T-helper 1 cell treated with Interleukin-12 subunit alpha and Interleukin-12 subunit beta and Interleukin-4 antibody, amounts not matched to agents 30 ng/mL and 1 ng/mL, for 36 hours (primary cell): ENCODE results near the gene ABCA9. TPM values are rescaled to one million over a fixed set of nuclear protein-coding genes. Genes with fewer than 3 reads are reported as not detected.

Source experiments
- intact Hi-C: fragments of 100-400 bp; cut with micrococcal nuclease; formaldehyde crosslinking; loops from one replicate; pipeline ENCODE4 v1.15.1; 2024
- total RNA-seq: library from RNA; stranded (reverse); gene quantifications from 2 replicates; pipeline ENCODE4 v1.2.3, GENCODE V29; 2022

ABCA9 gene
- total RNA-seq, 1 donor from 2014 or later: 0.54 TPM

DNA sequence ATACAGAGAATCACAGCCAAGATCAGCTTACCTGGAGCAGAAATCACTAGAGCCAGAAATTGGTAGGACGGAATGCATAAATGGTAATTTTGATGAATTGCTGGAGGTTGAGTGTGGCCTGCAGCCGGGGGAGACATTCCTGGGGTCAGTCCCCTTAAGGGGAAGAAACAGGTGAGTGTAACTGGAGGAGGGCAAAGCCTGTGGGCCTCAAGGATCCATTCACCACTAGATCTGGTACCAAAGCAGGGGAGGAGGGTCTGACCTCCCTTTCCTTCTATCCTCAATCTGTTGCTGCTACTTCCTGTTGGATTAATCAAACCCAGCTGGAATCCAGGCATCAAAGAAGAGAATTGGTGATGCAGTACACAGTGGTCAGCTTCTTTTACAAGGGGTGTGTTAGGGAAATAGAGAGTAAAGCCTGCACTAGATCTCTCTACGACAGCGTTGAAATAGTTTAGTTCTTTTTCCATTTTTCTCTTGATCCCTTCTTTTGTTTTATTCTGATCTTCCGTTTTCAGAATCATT lies 8.6 kb upstream of the ABCA9 start:
- intact Hi-C loops: loop anchor here (10.0 kb wide), 1 partner anchor 294 kb away; no protein-coding TSS in a partner anchor

DNA sequence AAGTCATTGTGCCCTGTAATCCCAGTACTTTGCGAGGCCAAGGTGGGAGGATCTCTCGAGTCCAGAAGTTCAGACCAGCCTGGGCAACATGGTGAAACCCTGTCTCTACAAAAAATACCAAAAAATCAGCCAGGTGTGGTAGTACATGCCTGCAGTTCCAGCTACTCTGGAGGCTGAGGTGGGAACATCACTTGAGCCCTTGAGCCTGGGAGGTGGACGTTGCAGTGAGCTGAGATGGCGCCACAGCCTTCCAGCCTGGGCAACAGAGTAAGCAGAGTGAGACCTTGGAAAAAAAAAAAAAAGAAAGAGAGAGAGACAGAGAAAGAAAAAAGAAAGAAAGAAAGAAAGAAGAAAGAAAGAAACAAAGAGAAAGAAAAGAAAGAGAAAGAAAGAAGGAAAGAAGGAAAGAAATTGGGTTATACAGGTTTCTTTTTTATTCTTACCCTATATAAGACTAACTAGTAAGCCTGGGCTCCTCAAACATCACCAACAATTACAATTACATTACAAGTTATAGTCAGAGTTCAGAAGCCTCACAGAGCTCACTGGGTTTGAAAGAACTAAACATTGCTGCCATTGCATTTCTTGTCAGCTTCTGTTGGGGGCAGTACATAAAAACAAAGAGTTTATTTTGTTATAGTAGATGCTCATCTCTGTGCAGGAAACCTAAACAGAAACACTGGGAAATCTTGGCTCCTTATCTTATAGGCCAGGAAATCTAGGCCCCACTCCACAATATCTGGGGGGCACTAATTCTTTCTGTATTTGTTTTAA lies 6.7 kb upstream of the ABCA9 start:
- intact Hi-C loops: loop anchor here (10.0 kb wide), 1 partner anchor 293 kb away; no protein-coding TSS in a partner anchor

DNA sequence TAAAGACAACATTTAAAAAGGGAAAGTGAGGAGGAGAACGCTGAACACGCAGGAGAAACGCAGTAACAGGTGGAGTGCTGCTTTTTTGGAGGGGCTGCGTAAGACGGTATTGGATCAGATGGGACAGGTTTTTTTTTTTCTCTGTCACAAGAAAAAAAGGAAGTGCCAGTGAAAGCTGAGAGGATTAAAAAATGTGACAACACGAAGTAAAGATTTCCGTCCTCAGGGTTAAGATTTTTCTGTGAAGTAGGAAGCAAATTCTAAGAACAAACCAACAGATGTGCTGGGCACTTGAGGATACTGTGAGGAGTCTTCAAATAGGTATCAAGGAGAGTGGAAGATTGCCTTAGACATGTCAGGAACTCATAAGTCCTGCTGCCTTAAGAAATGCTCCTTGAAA lies 5.8 kb upstream of the ABCA9 start:
- intact Hi-C loops: loop anchor here (10.0 kb wide), 1 partner anchor 292 kb away; no protein-coding TSS in a partner anchor

DNA sequence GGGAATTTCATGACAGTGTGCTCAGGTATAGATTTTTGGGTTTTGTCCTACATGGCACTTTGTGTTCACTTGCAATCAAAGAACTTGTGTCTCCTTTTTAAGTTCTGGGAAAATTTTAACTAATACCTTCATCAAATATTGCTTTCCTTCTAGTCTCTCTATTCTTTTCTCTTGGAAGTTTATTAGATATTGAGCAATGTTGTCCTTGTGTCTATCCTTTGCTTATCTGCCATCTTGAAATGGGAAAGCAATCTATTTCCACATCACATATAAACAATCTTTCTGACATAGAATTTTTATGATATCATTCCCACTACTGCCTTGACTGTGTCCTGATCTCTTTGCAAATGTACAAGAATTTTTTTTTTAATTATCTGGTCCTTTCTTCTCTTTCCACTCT lies 4.4 kb upstream of the ABCA9 start:
- intact Hi-C loops: loop anchor here (10.0 kb wide), 1 partner anchor 290 kb away; no protein-coding TSS in a partner anchor

DNA sequence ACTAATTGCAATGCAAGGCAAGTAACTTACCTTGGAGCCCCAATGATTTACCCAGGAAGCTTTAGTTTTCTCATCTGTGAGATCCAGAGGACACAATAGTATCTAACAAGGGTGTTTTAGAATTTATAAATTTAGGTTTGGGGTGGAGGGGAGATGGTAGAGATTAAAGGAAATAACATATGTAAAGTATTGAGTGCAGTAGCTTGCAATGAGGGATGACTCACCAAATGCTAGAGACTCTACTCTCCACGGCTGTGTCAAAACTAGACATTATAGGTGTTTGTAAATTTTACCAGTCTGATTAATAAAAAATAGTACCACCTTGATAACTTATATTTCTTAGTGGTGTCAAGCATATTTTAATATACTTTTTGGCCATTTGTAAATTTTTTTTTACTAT lies 3.7 kb upstream of the ABCA9 start:
- intact Hi-C loops: loop anchor here (10.0 kb wide), 1 partner anchor 290 kb away; no protein-coding TSS in a partner anchor

DNA sequence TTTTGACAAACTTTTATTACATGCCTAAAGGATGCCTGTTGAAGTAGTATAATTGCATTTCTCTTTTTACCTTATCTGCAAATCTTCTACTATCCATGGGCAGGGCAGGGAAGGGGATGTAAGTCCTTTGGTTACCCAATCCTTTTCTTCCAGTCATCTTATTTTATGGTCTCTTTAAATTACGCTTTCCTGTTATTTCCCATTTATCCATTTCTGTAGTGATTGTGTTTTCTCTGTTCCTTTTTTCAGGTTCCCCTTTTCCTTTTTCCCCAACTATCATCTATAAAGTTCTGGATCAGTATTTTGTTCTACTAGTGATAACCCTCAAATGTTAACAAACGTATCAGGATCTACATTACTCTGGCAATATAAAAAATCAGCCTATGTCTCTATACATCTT lies 3.3 kb upstream of the ABCA9 start:
- intact Hi-C loops: loop anchor here (10.0 kb wide), 1 partner anchor 289 kb away; no protein-coding TSS in a partner anchor

DNA sequence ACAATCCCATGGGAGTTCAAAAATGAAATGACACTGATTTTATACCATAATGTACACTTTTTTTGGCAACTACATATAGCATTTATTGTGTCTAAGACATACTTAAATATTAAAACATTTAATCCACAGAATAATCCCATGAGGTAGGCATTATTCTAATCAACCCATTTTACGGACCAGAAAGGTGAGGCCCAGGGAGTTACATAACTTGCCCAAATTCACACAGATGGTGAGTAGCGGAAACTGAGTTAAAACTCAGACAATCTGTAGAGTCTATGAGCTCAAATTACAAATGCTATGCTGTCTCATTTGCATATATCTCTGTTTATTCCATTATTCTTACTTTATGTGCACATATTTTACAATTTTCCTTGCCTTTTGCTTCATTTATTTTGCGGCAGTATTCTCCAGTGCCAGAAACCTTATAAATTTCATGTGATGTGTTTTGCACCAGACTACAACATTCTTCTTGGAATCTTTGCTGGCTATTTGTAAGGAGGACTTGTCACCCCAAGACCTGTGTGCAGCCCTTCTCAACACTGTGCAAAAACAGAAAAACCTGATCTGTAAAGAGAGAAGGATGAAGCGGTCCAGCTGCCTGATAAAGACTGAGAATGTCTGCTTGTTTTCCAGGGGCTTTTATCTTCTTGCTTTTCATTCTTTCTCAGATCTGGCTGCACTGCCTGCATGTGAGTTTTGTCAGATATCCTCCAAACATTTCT lies 2.3 kb upstream of the ABCA9 start:
- intact Hi-C loops: loop anchor here (10.0 kb wide), 1 partner anchor 288 kb away; no protein-coding TSS in a partner anchor

DNA sequence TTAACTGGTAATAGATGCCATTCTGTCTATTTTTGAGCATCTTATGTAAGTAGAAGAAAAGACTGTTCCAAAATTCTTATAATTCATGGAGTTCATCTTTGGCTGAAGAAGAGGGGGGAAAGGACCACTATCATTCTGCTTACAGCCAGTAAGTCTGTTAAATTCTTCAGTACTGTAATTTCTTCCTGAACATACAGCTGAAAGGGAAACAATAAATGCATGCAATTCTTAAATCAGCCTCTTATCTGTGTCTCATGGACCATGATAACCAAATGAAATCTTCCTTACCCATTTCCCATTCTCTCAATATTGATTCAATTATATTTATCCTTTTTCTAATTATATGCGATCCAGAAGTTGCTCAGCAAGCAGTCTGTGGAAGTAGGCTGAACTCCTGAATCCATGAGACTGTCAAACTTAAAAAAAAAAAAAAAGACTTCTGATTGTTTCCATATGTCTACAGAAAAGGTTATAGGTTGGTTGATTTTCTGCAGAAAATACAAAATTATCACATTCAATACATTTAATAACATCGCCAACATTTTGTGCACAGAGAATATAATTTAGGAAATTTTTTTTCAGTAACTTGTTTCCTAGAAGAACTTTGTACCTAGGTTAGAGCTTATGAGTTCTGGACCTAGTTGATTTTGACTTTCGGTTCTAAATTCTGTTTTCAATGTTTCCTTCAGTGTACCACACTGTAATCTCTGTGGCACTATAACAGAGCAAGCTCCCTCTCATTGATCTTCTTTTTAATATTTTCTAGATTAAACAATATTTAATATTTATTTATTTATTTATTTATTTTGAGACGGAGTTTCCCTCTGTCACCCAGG lies 1.2 kb upstream of the ABCA9 start:
- intact Hi-C loops: loop anchor here (10.0 kb wide), 1 partner anchor 287 kb away; no protein-coding TSS in a partner anchor

DNA sequence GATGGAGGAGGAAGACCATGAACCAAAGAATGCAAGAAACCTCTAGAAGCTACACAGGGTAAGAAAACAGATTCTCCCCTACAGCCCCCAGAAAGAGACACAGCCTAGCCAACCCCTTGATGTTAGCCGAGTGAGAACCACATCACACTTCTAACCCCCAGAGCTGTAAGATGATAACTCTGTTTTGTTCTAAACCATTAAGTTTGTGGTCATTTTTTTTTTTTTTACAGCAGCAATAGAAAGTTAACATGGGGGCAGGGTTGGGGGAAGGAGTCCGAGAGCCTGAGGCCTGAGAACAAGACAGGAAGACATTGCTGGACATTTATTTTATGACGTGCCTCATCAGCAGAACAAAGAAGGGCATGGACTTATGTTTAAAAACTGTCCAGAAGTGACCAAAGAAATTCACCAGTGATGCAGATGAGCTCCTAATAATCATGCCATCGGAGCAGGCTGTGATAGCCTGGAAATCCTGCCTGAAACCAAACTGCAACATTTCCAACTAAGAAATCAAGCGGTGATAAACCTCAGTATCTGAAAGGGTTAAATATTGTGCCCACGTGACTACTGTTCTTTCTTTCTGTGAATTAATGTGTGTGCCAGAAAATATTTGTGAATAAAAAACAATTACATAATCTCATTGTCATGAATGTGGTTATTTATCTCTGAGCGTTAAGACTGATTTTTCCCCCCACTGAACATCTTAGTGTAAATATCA lies 1.1 kb downstream of the ABCA9 start:
- intact Hi-C loops: loop anchor here (10.0 kb wide), 1 partner anchor 285 kb away; no protein-coding TSS in a partner anchor

DNA sequence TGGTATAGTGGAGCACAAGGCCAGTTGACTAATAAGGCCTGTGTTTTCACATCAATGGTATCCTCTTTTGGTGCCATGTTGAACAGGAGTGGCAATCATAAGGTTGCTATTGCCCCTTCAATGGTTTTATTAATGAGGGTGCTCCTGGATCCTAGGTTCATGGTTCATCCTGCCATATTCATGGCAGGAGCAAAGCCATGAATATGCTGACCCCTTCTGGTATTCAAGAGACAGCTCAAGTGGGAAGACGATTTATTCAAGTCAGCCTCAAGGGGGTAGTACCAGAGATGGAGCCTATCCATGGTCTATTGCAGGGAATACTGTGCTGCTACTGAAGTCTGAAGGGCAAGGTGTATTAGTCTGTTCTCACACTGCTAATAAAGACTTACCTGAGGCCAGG lies 2.6 kb downstream of the ABCA9 start:
- intact Hi-C loops: no loop called here

DNA sequence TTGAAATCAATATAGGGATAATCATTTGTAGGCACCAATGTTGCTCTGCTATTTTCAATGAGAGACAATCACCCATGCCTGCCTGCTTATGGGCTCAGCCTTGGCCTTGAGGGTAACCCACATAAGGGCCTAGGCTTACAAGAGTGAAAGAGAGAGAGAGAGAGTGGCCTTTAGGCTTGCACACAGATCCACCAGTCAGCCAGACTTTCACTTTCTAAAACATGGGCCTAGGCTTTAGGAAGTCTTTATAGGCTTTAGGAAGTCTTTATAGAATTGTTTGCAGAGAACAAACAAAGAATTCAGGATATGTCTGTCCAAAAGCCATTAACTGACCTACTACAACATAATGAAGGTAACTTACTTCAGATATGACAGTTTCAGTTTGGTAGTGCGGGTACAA lies 3.4 kb downstream of the ABCA9 start:
- intact Hi-C loops: no loop called here

DNA sequence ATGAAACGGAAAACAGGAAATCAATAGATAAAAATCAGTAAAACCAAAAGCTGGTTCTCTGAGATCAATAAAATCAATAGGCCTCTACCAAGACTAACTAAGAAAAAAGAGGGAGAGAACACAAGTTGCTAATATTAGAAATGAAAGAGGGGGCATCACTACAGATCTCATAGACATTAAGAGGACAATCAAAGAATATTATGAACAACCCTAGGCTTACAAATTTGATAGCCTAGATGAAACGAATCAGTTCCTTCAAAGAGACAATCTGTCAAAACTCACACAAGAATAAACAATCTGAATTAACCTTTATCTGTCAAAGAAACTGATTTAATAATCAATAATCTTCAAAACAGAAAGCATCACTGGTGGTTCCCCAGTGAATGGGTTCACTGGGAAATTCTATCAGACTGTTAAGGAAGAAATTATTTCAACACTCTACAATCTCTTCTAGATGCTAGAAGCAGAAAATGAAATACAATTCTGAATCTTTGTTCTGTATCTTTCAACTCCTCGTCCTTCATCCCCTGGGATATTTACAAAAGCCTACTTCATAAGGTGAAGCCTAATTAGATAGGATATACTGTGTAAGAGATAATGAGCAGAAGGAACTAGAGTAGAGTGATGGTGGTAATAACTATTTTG lies 4.4 kb downstream of the ABCA9 start:
- intact Hi-C loops: no loop called here

DNA sequence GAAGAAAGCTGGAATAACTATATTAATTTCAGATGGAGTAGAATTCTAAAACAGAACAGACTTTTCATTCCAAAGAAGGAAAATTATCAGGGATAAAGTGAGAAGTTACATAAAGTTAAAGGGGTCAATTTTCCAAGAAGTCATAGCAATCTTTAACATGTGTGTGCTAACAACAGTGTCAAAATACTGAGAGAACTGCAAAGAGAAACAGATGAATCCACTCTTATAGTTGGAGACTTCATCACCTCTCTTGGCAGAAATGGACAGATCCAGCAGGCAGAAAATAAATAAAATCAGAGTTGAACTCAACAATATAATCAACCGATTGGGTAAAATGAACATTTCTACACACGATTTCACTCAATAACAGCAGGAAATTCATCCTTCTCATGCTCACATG lies 5.4 kb downstream of the ABCA9 start:
- intact Hi-C loops: no loop called here

DNA sequence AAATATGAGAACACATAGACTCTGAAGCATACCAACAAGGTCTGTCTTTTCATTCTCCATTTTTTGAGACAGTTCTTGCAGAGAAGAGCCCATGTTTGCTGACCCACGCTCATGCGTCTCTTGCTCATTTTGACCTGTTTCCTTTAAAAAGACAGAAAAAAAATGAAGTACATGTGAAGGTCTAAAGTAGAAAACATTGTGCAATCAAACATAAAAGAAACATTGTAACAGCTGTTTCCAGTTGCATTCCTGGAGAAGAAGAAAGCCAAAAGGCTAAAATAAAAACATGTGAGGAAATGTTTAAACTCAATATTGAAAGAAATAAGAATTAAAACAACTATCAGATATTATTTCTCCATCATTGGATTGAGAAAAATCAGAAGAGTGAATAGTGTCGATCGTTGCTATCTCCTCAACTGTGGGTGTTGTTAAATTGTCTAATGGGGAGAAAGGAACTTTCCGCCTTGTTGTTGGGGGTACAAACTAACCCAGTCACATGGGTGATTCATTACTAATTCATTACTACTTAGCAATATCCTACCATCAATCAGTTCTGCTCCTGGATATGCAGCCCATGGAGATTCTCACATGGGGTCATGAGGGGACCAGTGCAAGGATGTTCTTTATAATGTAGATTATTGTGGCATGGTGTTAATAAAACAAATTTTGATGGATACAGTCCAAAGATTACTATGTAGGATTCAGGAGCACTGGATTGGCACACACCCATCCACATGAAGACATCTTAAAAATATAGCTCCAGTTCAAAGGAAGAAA lies 9.5 kb downstream of the ABCA9 start:
- intact Hi-C loops: no loop called here

DNA sequence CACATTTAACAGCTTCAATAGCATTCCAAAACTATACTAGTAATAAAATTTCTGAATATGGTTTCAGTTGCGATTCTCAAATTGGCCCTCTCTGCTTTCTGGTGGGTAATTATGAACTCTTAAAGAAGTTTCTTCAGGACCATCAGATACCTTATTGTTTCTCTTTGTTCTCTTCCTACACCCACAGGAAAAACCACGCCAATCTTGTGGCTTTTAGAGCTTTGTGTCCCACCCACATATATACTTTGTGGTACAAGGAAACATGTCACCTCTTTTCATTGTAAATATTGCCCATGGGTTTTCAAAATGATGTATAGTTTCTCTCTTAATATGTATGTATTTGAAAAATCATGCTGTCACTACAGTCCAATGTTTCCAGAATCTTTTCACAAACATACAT lies 12.1 kb downstream of the ABCA9 start:
- intact Hi-C loops: no loop called here

DNA sequence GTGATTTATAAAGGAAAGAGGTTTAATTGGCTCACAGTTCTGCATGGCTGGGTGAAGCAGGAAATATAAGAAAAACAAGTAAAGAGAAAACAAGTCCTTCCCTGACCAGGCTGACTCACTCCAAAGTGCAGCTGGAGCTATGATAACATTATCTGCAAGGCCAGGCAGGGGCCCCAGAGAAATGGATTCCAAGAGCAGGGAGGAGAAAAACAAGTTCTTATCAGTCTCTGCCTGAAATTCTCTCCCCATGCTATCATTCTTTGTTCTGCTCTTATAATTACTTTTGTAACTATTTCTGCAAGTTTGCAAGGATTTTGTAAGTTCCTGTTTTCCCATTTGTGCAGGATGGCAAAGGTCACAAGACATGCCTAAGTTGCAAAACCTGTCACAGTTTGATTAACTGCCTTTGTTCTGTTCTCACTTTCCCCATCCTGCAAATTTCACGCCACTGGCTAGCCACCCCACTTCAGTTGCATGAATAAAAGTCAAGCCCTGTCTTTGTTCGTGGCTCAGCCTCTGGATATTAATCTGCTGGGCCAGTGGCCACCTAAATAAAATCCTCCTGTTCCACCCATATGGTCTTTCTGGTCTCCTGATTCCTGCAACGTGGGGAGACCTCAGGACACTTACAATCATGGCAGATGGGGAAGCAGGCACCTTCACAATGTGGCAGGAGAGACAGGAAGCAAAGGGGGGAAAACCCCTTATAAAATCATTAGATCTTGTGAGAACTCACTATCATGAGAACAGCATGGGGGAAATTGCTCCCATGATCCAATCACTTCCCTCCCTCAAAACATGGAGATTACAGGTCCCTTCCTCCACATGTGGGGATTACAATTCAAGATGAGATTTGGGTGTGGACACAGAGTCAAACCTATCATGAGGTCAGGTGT lies 13.1 kb downstream of the ABCA9 start:
- intact Hi-C loops: no loop called here

DNA sequence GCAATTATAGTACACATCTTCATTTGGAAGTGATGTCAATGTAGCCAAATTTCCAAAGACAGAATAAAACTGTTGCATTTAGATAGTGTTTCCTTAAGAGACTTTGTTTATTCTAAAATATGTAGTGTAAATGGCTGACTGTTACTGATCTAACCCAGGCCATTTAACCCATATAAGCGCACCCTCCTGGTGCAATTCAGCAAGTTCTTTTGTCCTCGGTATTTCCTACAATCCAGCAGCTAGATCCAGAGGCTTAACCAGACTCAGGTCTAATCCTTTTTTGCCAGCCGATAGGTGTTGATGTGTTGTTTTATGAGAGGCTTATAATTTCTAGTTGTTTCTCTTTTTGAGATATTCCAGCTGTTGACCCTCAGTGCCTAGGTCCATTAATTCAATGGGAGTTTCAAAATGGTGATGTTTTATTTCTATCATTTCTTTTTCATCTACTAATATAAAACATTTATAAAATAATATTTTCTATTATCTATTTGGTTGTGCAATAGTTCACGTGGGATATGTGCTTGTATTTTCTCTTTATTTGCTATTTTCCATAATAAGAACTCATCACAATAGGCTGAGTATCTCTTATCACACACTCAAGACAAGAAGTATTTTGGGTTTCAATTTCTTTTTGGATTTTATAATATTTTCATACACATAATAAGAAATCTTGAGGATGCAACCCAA lies 14.5 kb downstream of the ABCA9 start:
- intact Hi-C loops: no loop called here

DNA sequence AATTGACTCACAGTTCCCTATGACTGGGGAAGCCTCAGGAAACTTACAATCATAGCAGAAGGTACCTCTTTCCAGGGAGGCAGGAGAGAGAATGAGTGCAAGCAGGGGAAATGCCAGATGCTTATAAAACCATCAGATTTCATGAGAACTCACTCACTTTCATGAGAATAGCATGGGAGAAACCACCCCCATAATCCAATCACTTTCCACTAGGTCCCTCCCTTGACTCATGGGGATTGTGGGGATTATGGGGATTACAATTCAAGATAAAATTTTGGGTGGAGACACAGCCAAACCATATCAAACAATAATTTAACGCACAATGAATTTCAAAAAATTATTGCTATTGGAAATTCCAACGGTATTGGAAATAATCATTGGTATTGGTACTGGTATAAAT lies 15.1 kb downstream of the ABCA9 start:
- intact Hi-C loops: no loop called here
